Neural cell (in vitro differentiated cells): Measurements from ENCODE around the gene LGALS3BP. TPM values are rescaled to one million over a fixed set of nuclear protein-coding genes. Genes with fewer than 3 reads are reported as not detected.

ENCODE experiments used
- H2AFZ ChIP-seq: fragments of 200-600, 300-800 bp; sonication (generic), shearing (Covaris generic); 2 replicates; pipeline ENCODE4 v1.6.0; 2014; ENCODE audit warnings: low read depth, mild to moderate bottlenecking, antibody characterized with exemption, low read length, moderate library complexity
- H3F3A ChIP-seq: fragments of 200-600 bp; shearing (Covaris generic); 2 replicates; pipeline ENCODE4 v1.6.1; 2016; ENCODE audit warnings: mild to moderate bottlenecking, moderate library complexity, mixed read lengths, antibody characterized with exemption, low read length; ENCODE audit not compliant: insufficient read depth, poor library complexity, severe bottlenecking
- H3K27ac ChIP-seq: fragments of 200-600, 300-800 bp; sonication (generic), shearing (Covaris generic); 2 replicates; pipeline ENCODE4 v1.5.1; 2014; ENCODE audit warnings: mild to moderate bottlenecking, low read length, moderate library complexity
- H3K27me3 ChIP-seq: fragments of 300-800, 200-600 bp; sonication (generic), shearing (Covaris generic); 2 replicates; pipeline ENCODE4 v1.6.0; 2014; ENCODE audit warnings: mild to moderate bottlenecking, low read depth, low read length, moderate library complexity; ENCODE audit not compliant: insufficient read depth
- H3K36me3 ChIP-seq: fragments of 300-800, 200-600 bp; sonication (generic), shearing (Covaris generic); 2 replicates; pipeline ENCODE4 v1.5.1; 2014; ENCODE audit warnings: mild to moderate bottlenecking, antibody characterized with exemption, low read length, moderate library complexity; ENCODE audit not compliant: insufficient read depth
- H3K4me2 ChIP-seq: fragments of 300-800, 200-600 bp; sonication (generic), shearing (Covaris generic); 2 replicates; pipeline ENCODE4 v1.6.0; 2014; ENCODE audit warnings: mild to moderate bottlenecking, low read length
- H3K4me3 ChIP-seq: fragments of 300-800, 200-600 bp; sonication (generic), shearing (Covaris generic); 2 replicates; pipeline ENCODE4 v1.5.1; 2014; ENCODE audit warnings: mild to moderate bottlenecking, low read length, moderate library complexity
- H3K79me2 ChIP-seq: fragments of 200-600 bp; shearing (Covaris generic); replicated peaks from 2 replicates; pipeline ENCODE4 v1.6.0; 2014; ENCODE audit warnings: mild to moderate bottlenecking, low read length, moderate library complexity; ENCODE audit not compliant: insufficient read depth
- H3K9ac ChIP-seq: fragments of 300-800, 200-600 bp; sonication (generic), shearing (Covaris generic); 2 replicates; pipeline ENCODE4 v1.6.1; 2016; ENCODE audit warnings: mild to moderate bottlenecking, low read length, mixed read lengths
- H3K9me2 ChIP-seq: fragments of 200-600 bp; shearing (Covaris generic); 2 replicates; pipeline ENCODE4 v1.6.1; 2016; ENCODE audit warnings: mild to moderate bottlenecking, low read length, mixed read lengths; ENCODE audit not compliant: insufficient read depth
- H3K9me3 ChIP-seq: fragments of 200-600, 300-800 bp; sonication (generic), shearing (Covaris generic); 2 replicates; pipeline ENCODE4 v1.6.1; 2016; ENCODE audit warnings: mild to moderate bottlenecking, mixed run types, low read length, moderate library complexity, mixed read lengths
- H4K20me1 ChIP-seq: fragments of 200-600 bp; shearing (Covaris generic); 2 replicates; pipeline ENCODE4 v1.6.1; 2016; ENCODE audit warnings: mild to moderate bottlenecking, mixed run types; ENCODE audit not compliant: insufficient read depth
- CTCF ChIP-seq: fragments of 450-650 bp; IDR thresholded peaks from 2 replicates; pipeline ENCODE4 v1.5.1; 2014; ENCODE audit warnings: antibody characterized with exemption, mild to moderate bottlenecking, moderate library complexity; ENCODE audit not compliant: poor library complexity, severe bottlenecking
- MXI1 ChIP-seq: fragments of 450-650 bp; conservative IDR thresholded peaks from 2 replicates; pipeline ENCODE4 v1.6.1; 2014; ENCODE audit warnings: antibody characterized with exemption, mild to moderate bottlenecking; ENCODE audit not compliant: poor library complexity, severe bottlenecking
- POLR2AphosphoS5 ChIP-seq: IDR thresholded peaks from 2 replicates; pipeline ENCODE4 v1.6.1; 2012
- RAD21 ChIP-seq: fragments of 450-650 bp; conservative IDR thresholded peaks from 2 replicates; pipeline ENCODE4 v1.6.1; 2014; ENCODE audit warnings: antibody characterized with exemption, mild to moderate bottlenecking, moderate library complexity
- REST ChIP-seq: IDR thresholded peaks from 2 replicates; pipeline ENCODE4 v1.6.1; 2012; ENCODE audit warnings: borderline replicate concordance
- SMC3 ChIP-seq: fragments of 450-650 bp; conservative IDR thresholded peaks from 2 replicates; pipeline ENCODE4 v1.6.1; 2014; ENCODE audit warnings: antibody characterized with exemption, mild to moderate bottlenecking, moderate library complexity; ENCODE audit not compliant: poor library complexity
- TAF1 ChIP-seq: IDR thresholded peaks from 2 replicates; pipeline ENCODE4 v1.6.1; 2012; ENCODE audit warnings: low read depth
- polyA plus RNA-seq: library from polyadenylated mRNA; depleted of rRNA; stranded (reverse); fragments of >200 nt; gene quantifications from 2 replicates; pipeline ENCODE4 v1.2.3, GENCODE V29; 2014

Gene LGALS3BP
- polyA plus RNA-seq, 1 donor from 2014 or later: 5.4 TPM

- no peak overlapping the region for H3K9ac ChIP-seq
- no peaks in the 10 kb centered on the region for H3F3A ChIP-seq
- no peaks in the 10 kb centered on the region for H3K27me3 ChIP-seq
- H3K4me3 ChIP-seq: no peak overlapping the region
- no peaks in the 10 kb centered on the region for H3K9me2 ChIP-seq
- no peaks in the 10 kb centered on the region for H3K36me3 ChIP-seq
- no peaks in the 10 kb centered on the region for H4K20me1 ChIP-seq
- no peak overlapping the region for H3K4me2 ChIP-seq
- TF ChIP-seq RAD21 (no peak), SMC3 (no peak), REST (no peak), TAF1 (no peak), MXI1 (no peak)
- no peaks in the 10 kb centered on the region for H3K9me3 ChIP-seq
- H3K27ac ChIP-seq: no peak overlapping the region
- no peak overlapping the region for H2AFZ ChIP-seq
- no peaks in the 10 kb centered on the region for H3K79me2 ChIP-seq
These were observed 42.2 kb downstream of the LGALS3BP start for GRCh38 chr17:78937561-78937960.

- H3K9me3 ChIP-seq: no peaks in the 10 kb centered on the region
- H3K36me3 ChIP-seq: no peaks in the 10 kb centered on the region
- no peak for TF ChIP-seq POLR2AphosphoS5
- no peak for TF ChIP-seq REST
- TF ChIP-seq CTCF: no peak
- H3K9me2 ChIP-seq: no peaks in the 10 kb centered on the region
- H2AFZ ChIP-seq: no peak overlapping the region
- H3K27me3 ChIP-seq: no peaks in the 10 kb centered on the region
- H3K4me2 ChIP-seq: no peak overlapping the region
- H3K9ac ChIP-seq: no peak overlapping the region
- no peaks in the 10 kb centered on the region for H3K79me2 ChIP-seq
- no peak overlapping the region for H3K27ac ChIP-seq
- no peak overlapping the region for H3K4me3 ChIP-seq
- H4K20me1 ChIP-seq: no peaks in the 10 kb centered on the region
- no peaks in the 10 kb centered on the region for H3F3A ChIP-seq
These were observed 44.1 kb downstream of the LGALS3BP start for GRCh38 chr17:78935419-78936323.
